SH-SY5Y (cell line): ENCODE data around the gene ENO2.

Experiments
- GATA2 ChIP-seq: IDR thresholded peaks from 2 replicates; pipeline ENCODE4 v1.6.1; 2011; ENCODE audit warnings: mild to moderate bottlenecking, low read depth, low read length
- GATA3 ChIP-seq: IDR thresholded peaks from 2 replicates; pipeline ENCODE4 v1.6.1; 2011; ENCODE audit warnings: low read depth, mild to moderate bottlenecking, low read length, moderate library complexity

The ENO2 gene

GRCh38 chr12:6948873-6949594 lies 34.7 kb downstream of the ENO2 start:
- TF ChIP-seq GATA3 (no peak), GATA2 (no peak)

DNA sequence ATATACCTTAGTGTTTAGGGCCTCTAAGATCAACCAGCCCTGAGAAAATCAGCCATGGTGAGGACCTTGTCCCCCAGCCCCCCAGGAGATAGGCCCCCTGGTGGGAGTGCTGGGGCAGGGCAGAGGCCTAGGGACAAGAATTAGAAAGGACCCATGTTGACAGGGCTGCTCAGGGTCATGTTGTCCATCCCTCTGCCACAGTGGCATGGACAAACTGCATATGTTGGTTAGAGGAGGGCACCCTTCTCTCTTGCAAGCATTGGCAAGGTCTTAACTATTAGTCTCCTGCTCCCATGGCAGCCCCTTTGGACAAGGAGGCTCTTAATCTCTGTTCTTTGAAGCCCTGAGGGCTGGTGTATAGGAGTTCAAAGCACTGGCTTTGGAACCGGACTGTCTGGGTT lies 36.0 kb downstream of the ENO2 start:
- TF ChIP-seq GATA3: no peak

GRCh38 chr12:6950811-6951540 lies 36.6 kb downstream of the ENO2 start, which contains the start of gene PTPN6:
PTPN6 (plus strand) TSS chr12:6951356; CDS start chr12:6951513, 157 bp downstream.
- TF ChIP-seq GATA2 (no peak), GATA3 (no peak)

GRCh38 chr12:6951551-6952120 lies 37.3 kb downstream of the ENO2 start:
- no peak for TF ChIP-seq GATA3

- TF ChIP-seq GATA3 (no peak), GATA2 (no peak)
Observed at GRCh38 chr12:6952121-6952862, 37.9 kb downstream of the ENO2 start.

GRCh38 chr12:6952863-6953441 lies 38.6 kb downstream of the ENO2 start:
- TF ChIP-seq GATA3 (no peak), GATA2 (no peak)

DNA sequence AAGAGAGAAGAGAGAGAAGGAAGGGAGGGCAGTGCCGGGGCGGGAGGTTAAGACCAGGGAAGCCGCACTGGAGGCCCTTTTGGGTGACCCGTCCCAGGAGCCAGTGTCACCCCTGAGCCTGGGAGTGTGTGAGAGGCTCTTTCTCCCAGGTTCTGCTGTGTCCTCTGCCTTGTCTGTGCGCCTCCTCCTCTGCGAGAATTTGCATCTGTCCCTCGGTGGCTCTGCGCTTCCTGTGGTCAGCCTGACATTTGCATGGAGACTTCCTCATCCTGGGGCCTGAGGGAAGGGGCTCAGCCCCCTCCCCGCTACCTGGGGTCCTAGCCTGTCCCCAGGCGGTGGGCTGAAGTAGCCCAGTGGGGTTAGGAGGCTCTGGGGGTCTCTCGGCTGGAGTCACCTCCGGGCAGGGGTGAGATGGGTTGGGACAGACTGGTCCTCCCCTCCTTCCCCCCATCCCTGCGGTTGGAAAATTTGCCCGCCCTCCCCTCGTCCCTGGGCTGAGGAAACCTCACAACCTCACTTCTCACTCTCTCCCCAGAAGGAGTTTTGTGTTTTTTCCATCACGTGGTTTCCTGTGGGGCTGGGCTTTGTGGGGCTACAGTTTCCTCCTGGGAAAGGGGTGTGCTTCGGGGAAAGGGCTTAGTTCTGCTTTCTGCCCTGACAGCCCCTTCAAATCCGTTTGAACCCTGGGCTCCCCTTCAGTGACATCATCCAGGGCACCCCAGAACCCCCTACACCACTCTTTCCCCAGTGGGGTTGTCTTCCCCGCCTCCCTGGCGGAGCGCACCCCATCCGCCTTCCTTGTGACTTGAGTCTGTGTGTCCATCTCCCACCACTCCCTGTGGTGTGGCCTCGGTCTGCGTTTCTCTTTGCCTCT lies 39.3 kb downstream of the ENO2 start:
- TF ChIP-seq GATA2 (no peak), GATA3 (no peak)

DNA sequence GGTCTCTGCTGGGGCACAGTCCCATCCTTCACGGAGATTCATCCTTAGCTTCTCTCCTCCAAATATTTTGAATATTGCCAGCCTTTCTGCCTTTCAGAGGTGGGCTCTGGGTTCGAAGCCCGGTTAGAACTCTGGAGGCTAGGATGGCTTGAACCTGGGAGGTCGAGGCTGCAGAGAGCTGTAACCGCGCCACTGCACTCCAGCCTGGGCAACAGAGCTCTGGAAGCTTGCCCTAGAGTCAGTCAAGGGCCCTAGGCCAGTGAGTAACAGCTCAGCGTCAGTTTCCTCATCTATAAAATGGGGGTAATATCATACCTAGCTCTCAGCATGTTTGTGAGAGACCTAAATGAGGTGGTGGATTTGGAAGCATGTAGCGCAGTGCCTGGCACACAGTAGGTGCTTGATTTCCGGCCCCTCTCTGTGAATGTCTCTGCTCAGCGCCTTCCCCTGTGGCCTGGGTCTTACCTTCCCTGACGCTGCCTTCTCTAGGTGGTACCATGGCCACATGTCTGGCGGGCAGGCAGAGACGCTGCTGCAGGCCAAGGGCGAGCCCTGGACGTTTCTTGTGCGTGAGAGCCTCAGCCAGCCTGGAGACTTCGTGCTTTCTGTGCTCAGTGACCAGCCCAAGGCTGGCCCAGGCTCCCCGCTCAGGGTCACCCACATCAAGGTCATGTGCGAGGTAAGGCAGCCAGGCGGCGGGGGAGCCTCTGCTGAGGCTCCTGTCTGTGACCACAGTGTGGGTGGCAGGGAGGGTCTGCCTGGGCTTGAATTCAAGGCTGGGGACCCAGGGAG lies 40.1 kb downstream of the ENO2 start:
- no peak for TF ChIP-seq GATA3
- no peak for TF ChIP-seq GATA2

DNA sequence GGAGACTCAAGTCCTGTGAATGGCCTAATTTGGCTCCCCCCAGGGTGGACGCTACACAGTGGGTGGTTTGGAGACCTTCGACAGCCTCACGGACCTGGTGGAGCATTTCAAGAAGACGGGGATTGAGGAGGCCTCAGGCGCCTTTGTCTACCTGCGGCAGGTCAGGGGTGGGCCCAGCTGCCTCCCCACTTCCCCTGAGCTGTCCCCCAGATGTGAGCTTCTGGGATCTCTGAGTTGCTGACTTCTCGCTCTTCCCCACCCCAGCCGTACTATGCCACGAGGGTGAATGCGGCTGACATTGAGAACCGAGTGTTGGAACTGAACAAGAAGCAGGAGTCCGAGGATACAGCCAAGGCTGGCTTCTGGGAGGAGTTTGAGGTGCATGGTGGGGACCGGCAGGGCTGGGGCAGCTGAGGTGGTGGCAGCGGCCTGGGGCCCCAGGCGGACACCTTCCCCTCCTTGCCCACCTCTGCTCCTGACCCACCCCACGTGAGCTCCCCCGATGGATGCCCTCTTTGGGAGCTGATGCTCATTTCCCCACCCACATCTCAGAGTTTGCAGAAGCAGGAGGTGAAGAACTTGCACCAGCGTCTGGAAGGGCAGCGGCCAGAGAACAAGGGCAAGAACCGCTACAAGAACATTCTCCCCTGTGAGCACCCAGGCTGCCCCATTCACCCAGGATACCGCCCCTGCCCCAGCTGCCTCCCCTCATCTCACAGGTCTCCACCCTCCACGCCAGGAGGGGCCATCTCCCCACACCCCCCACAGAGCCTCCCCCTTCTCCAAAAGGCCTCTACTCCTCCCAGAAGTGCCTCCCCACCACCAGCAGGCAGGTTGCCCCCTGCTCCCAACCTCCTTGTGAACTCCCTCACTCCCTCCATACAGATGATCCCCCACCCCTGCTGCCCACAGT lies 41.0 kb downstream of the ENO2 start:
- TF ChIP-seq GATA3 (no peak), GATA2 (no peak)

DNA sequence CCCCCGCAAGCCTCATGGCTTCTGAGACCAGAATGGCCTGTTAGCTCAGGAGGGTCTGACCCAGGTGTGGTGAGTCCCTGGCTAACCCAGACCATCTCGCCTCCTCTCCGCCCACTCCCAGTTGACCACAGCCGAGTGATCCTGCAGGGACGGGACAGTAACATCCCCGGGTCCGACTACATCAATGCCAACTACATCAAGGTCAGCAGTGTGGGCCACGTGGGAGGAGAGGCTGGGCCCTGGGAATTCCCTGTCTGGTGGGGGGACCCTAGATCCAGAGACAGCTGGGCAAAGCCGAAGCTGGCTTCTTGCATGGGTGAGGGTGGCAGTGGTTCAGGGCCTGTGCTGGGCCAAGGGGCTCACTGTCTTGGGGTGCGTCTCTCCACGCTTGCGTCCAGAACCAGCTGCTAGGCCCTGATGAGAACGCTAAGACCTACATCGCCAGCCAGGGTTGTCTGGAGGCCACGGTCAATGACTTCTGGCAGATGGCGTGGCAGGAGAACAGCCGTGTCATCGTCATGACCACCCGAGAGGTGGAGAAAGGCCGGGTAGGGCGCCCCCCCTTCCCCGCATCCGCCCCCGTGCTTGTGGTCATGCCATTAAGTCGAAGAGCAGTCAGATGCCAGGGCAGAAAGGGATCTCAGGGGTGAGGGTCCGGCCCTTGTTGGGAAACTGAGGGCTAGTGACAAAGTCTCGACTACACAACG lies 41.8 kb downstream of the ENO2 start:
- TF ChIP-seq GATA2 (no peak), GATA3 (no peak)

DNA sequence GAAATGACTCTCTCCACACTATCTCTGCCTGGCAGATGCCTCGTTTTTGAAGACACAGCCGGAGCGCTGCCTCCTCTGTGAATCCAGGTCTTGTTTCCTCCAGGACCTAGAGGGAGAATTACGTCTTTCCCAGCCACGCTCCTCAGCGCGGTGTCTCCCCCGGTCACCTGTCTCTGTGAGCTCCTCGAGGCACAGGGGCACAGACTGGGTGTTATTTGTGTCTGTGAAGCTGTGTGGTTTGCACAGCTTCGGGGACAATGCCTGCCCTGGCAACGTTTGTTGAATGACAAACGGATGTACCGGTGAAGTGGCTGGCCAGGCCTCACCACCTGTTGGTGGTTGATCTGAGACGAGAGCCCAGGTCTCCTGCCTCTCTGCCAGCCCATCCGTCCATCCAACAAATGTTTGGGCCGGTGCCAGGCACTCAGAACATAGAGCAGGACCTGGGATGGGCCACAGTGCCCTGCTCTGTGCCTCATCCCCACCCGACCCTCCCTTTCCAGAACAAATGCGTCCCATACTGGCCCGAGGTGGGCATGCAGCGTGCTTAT lies 42.8 kb downstream of the ENO2 start:
- no peak for TF ChIP-seq GATA2
- no peak for TF ChIP-seq GATA3
